GM19099 (cell line): Measurements from ENCODE around the gene VTN.

ENCODE experiments used
- POLR2A ChIP-seq: IDR thresholded peaks from 3 replicates; pipeline ENCODE4 v1.6.1; 2011; ENCODE audit warnings: low read depth; ENCODE audit not compliant: insufficient read length; ENCODE audit errors: extremely low read depth

VTN gene

GRCh38 chr17:28385037-28385400 is 14.9 kb upstream of the VTN start:
- TF ChIP-seq POLR2A, result no peak

- peak; percentile 65 for TF ChIP-seq POLR2A
Observed at GRCh38 chr17:28384281-28385036, 14.4 kb upstream of the VTN start.

- TF ChIP-seq POLR2A, result no peak
Observed at GRCh38 chr17:28381141-28381825, 11.2 kb upstream of the VTN start.

- no peak for TF ChIP-seq POLR2A
Observed at GRCh38 chr17:28379814-28380801, 10.0 kb upstream of the VTN start.

- no peak for TF ChIP-seq POLR2A
Observed at GRCh38 chr17:28372945-28373274, 2.8 kb upstream of the VTN start.

GRCh38 chr17:28372203-28372944 is 2.3 kb upstream of the VTN start:
- TF ChIP-seq POLR2A, result no peak

GRCh38 chr17:28371245-28372202 is 1.4 kb upstream of the VTN start, which contains the start of gene SARM1:
TSS of gene SARM1 (plus strand) at chr17:28371694. CDS start at chr17:28372033, 339 bp downstream.
- peak; percentile 46 for TF ChIP-seq POLR2A

- no peak for TF ChIP-seq POLR2A
Observed at GRCh38 chr17:28370744-28371103, 617 bp upstream of the VTN start.

GRCh38 chr17:28369684-28370034 is 448 bp downstream of the VTN start:
- TF ChIP-seq POLR2A, result no peak

GRCh38 chr17:28368915-28369683 is 1.0 kb downstream of the VTN start:
- no peak for TF ChIP-seq POLR2A

- TF ChIP-seq POLR2A, result no peak
Observed at GRCh38 chr17:28368306-28368831, 1.7 kb downstream of the VTN start.

GRCh38 chr17:28367641-28368305 is 2.3 kb downstream of the VTN start:
- TF ChIP-seq POLR2A, result no peak
